ENCODE data around the gene BACH1.

GRCh38 chr21:29335720-29336119 is 37.0 kb downstream of the BACH1 start:
- no peak for TF ChIP-seq CTCF (IDR thresholded peaks at IDR 0.05; ENCODE audit: insufficient read depth, low read length, poor library complexity, severe bottlenecking)
- TF ChIP-seq EZH2phosphoT487 (conservative IDR thresholded peaks at IDR 0.05; ENCODE audit: low read length) = no peak

Measured in SU-DHL-6 (cell line).